Coronary artery (tissue), 2 donors: Measurements from ENCODE around the gene WAC.
"Not testable (repeated sequence)": the region's sequence is repeated elsewhere in the genome, so short reads cannot be mapped to it uniquely, and the experiment has no call there.

ENCODE experiments used
- DNase-seq: peaks from one replicate; pipeline ENCODE4 v3.0.0-alpha.2; 2017; ENCODE audit warnings: low spot score
- H3K27ac ChIP-seq, 2 donors: fragments of 200-600 bp; sonication (generic); one replicate each; pipeline ENCODE4 v1.5.1; 2016 to 2019
- H3K4me3 ChIP-seq: fragments of 200-600 bp; sonication (generic); 2 replicates; pipeline ENCODE4 v1.5.1; 2016; ENCODE audit warnings: mild to moderate bottlenecking, moderate library complexity
- TF ChIP-seq, protein P1 (sequence below): fragments of 200-600 bp; sonication (generic); IDR thresholded peaks from one replicate; pipeline ENCODE4 v1.5.1; 2019; ENCODE audit warnings: antibody characterized with exemption

Gene WAC

GRCh38 chr10:28640551-28640950 lies 107.6 kb downstream of the WAC start:
- TF ChIP-seq, protein P1, sequence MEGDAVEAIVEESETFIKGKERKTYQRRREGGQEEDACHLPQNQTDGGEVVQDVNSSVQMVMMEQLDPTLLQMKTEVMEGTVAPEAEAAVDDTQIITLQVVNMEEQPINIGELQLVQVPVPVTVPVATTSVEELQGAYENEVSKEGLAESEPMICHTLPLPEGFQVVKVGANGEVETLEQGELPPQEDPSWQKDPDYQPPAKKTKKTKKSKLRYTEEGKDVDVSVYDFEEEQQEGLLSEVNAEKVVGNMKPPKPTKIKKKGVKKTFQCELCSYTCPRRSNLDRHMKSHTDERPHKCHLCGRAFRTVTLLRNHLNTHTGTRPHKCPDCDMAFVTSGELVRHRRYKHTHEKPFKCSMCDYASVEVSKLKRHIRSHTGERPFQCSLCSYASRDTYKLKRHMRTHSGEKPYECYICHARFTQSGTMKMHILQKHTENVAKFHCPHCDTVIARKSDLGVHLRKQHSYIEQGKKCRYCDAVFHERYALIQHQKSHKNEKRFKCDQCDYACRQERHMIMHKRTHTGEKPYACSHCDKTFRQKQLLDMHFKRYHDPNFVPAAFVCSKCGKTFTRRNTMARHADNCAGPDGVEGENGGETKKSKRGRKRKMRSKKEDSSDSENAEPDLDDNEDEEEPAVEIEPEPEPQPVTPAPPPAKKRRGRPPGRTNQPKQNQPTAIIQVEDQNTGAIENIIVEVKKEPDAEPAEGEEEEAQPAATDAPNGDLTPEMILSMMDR, result no peak
- no peak for DNase-seq
- H3K4me3 ChIP-seq, result no peak overlapping the region
- no peak overlapping the region for H3K27ac ChIP-seq

DNA sequence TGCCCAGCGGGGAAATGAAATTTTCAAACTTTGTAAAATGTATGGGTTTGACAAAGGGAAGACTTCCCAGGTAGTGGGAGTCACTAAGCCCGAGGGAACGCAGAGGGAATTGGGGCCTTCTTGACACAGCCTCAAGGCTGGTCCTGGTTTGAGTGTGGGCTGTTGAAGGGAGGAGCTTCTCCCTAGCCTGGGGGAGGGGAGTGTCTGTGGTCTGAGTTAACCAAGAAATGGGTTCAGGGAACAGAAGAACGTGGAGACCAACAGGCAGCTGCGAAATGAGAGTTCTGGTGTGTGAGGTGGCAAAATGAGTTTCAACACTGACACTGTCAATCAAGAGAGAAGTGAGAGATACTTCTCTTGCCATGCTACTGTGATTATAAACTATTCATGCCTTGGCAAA lies 111.7 kb downstream of the WAC start:
- TF ChIP-seq, protein P1, result no peak
- Histone ChIP-seq H3K27ac (no peak overlapping the region), H3K4me3 (no peak overlapping the region)
- DNase-seq, result no peak

- Histone ChIP-seq H3K4me3 (no peak overlapping the region), H3K27ac (no peak overlapping the region)
- no peak for DNase-seq
- TF ChIP-seq, protein P1, result no peak
Observed at GRCh38 chr10:28652106-28652505, 119.2 kb downstream of the WAC start.

DNA sequence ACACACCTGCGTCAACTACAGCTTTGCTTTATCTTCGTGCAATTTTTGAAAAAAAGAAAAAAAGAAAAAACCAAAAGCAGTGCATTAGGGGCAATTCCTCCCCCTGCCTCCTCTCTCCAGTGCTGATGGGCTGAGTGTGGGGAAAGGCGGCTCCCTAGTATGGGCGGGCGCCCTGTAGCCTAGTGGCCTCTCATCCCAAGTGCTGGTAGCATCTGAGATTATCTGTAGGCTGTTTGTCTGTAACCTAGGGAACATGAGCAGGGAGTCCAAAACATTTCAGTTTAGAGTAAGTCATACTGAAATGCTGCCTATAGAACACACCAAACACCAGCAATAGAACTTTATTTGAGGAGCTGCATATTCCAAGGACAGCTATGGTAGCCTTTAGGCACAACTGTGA lies 119.8 kb downstream of the WAC start:
- Histone ChIP-seq H3K27ac (no peak overlapping the region), H3K4me3 (no peak overlapping the region)
- TF ChIP-seq, protein P1, result no peak
- DNase-seq, result peak; percentile 40

GRCh38 chr10:28658824-28659223 lies 125.9 kb downstream of the WAC start:
- not testable (repeated sequence) for H3K27ac ChIP-seq, DNase-seq, H3K4me3 ChIP-seq

- TF ChIP-seq, protein P1, result no peak
- no peak overlapping the region for H3K27ac ChIP-seq
Observed at GRCh38 chr10:28661035-28661434, 128.1 kb downstream of the WAC start.

GRCh38 chr10:28663576-28664368 lies 130.9 kb downstream of the WAC start:
- Histone ChIP-seq H3K4me3 (no peak overlapping the region), H3K27ac (peak overlapping the region; percentile 26 to 52)
- DNase-seq, result peak; percentile 86
- TF ChIP-seq, protein P1, result peak; percentile 93

More at GRCh38 chr10:28661035-28661434, 128.1 kb downstream of the WAC start:
- no peak overlapping the region for H3K4me3 ChIP-seq
- DNase-seq, result no peak
